ENCODE measurements around the gene TCTN2.

GRCh38 chr12:123643911-123644310 lies 27.0 kb upstream of the TCTN2 start:
- TF ChIP-seq CTCF (conservative IDR thresholded peaks at IDR 0.05 in 1 of 2, IDR thresholded peaks at IDR 0.05 in 1 of 2; ENCODE audit: extremely low read depth in 1 of 2, insufficient read depth in 1 of 2, low read depth in 1 of 2, low read length in 2 of 2) (no peak), EZH2 (IDR thresholded peaks at IDR 0.05; ENCODE audit: borderline replicate concordance, low read length) (no peak)

Measured in mammary epithelial cell (primary cell).